ENCODE results near the gene EBP.
"Not testable (repeated sequence)": the region's sequence is repeated elsewhere in the genome, so short reads cannot be mapped to it uniquely, and the experiment has no call there.

EBP gene

GRCh38 chrX:48520976-48521352, 644 bp upstream of the EBP start:
- no peak for DNase-seq (ENCODE audit: low read depth in 3 of 3, low spot score in 1 of 3)

GRCh38 chrX:48522291-48522690, 683 bp downstream of the EBP start:
- no peak for DNase-seq (ENCODE audit: low read depth in 3 of 3, low spot score in 1 of 3)

GRCh38 chrX:48523682-48524081, 2.1 kb downstream of the EBP start:
- DNase-seq (ENCODE audit: low read depth in 3 of 3, low spot score in 1 of 3): no peak

- not testable (repeated sequence) for DNase-seq (ENCODE audit: low read depth in 3 of 3, low spot score in 1 of 3)
Measured at GRCh38 chrX:48525853-48526252, 4.2 kb downstream of the EBP start.

GRCh38 chrX:48530736-48531135, 9.1 kb downstream of the EBP start:
- no peak for DNase-seq (ENCODE audit: low read depth in 3 of 3, low spot score in 1 of 3)

GRCh38 chrX:48531358-48531959, 9.9 kb downstream of the EBP start:
- DNase-seq (ENCODE audit: low read depth in 3 of 3, low spot score in 1 of 3): no peak

- DNase-seq (ENCODE audit: low read depth in 3 of 3, low spot score in 1 of 3): no peak
Measured at GRCh38 chrX:48532161-48532560, 10.6 kb downstream of the EBP start.

- no peak for DNase-seq (ENCODE audit: low read depth in 3 of 3, low spot score in 1 of 3)
Measured at GRCh38 chrX:48533165-48533564, 11.6 kb downstream of the EBP start.

- DNase-seq (ENCODE audit: low read depth in 3 of 3, low spot score in 1 of 3): no peak
Measured at GRCh38 chrX:48538641-48539344, 17.2 kb downstream of the EBP start.

GRCh38 chrX:48539345-48540027, 17.9 kb downstream of the EBP start, which contains the start of gene TBC1D25:
Gene TBC1D25 (plus strand): TSS chrX:48539714. CDS start chrX:48539798, 84 bp downstream.
- peak; percentile 90 to 95 (median 93) for DNase-seq (ENCODE audit: low read depth in 3 of 3, low spot score in 1 of 3)

GRCh38 chrX:48540028-48540375, 18.4 kb downstream of the EBP start:
- DNase-seq (ENCODE audit: low read depth in 3 of 3, low spot score in 1 of 3): peak in 1 of 3 donors; percentile 24

- DNase-seq (ENCODE audit: low read depth in 3 of 3, low spot score in 1 of 3): no peak
Measured at GRCh38 chrX:48540480-48540879, 18.9 kb downstream of the EBP start.

GRCh38 chrX:48541140-48541814, 19.7 kb downstream of the EBP start:
- no peak for DNase-seq (ENCODE audit: low read depth in 3 of 3, low spot score in 1 of 3)

- DNase-seq (ENCODE audit: low read depth in 3 of 3, low spot score in 1 of 3): no peak
Measured at GRCh38 chrX:48548871-48549270, 27.3 kb downstream of the EBP start.

- not testable (repeated sequence) for DNase-seq (ENCODE audit: low read depth in 3 of 3, low spot score in 1 of 3)
Measured at GRCh38 chrX:48555731-48556325, 34.2 kb downstream of the EBP start.

GRCh38 chrX:48558271-48558670, 36.7 kb downstream of the EBP start:
- DNase-seq (ENCODE audit: low read depth in 3 of 3, low spot score in 1 of 3): no peak

GRCh38 chrX:48559636-48560035, 38.0 kb downstream of the EBP start:
- no peak for DNase-seq (ENCODE audit: low read depth in 3 of 3, low spot score in 1 of 3)

GRCh38 chrX:48560056-48560455, 38.4 kb downstream of the EBP start:
- DNase-seq (ENCODE audit: low read depth in 3 of 3, low spot score in 1 of 3): no peak

GRCh38 chrX:48560681-48561080, 39.1 kb downstream of the EBP start:
- no peak for DNase-seq (ENCODE audit: low read depth in 3 of 3, low spot score in 1 of 3)

GRCh38 chrX:48569958-48570357, 48.4 kb downstream of the EBP start:
- DNase-seq (ENCODE audit: low read depth in 3 of 3, low spot score in 1 of 3): no peak

GRCh38 chrX:48573690-48574269, 52.2 kb downstream of the EBP start:
- DNase-seq (ENCODE audit: low read depth in 3 of 3, low spot score in 1 of 3): no peak
